Coronary artery (tissue), 2 donors: Measurements from ENCODE around the gene VTI1A.
"Not testable (repeated sequence)": the region's sequence is repeated elsewhere in the genome, so short reads cannot be mapped to it uniquely, and the experiment has no call there.

ENCODE experiments used
- DNase-seq: peaks from one replicate; pipeline ENCODE4 v3.0.0-alpha.2; 2017; ENCODE audit warnings: low spot score
- H3K27ac ChIP-seq, 2 donors: fragments of 200-600 bp; sonication (generic); one replicate each; pipeline ENCODE4 v1.5.1; 2016 to 2019
- H3K4me3 ChIP-seq: fragments of 200-600 bp; sonication (generic); 2 replicates; pipeline ENCODE4 v1.5.1; 2016; ENCODE audit warnings: mild to moderate bottlenecking, moderate library complexity
- TF ChIP-seq, protein P1 (sequence below): fragments of 200-600 bp; sonication (generic); IDR thresholded peaks from one replicate; pipeline ENCODE4 v1.5.1; 2019; ENCODE audit warnings: antibody characterized with exemption

VTI1A gene

DNA sequence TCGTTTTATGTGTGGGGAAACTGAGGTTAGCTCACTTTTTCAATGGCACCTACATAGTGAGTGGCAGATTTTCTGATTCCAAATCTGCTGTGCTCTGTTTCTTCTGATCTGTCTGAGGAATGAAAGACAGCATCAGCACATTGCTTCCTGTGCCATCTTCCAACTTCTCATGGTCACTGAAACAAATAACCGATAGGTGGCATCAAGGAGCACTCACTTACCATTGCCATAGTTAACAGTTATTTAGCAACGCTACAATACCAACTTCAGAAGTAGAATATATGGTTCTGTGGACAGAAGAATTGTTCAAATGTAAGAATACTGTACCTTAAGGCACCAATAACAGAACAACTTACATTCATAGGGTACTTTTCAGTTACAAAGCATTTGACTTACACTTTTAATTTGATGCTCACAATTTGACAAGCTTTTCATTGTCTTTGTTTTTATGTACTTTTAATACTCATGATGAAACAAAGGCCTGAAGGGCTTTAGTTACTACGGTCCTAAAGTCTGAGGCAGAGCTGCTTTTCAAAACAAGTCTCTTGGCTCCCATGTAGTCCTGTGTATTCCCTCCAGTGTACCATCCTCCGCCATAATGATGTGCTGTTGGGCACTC is 274.2 kb downstream of the VTI1A start:
- Histone ChIP-seq H3K4me3 (no peak overlapping the region), H3K27ac (no peak overlapping the region)
- TF ChIP-seq, protein P1, sequence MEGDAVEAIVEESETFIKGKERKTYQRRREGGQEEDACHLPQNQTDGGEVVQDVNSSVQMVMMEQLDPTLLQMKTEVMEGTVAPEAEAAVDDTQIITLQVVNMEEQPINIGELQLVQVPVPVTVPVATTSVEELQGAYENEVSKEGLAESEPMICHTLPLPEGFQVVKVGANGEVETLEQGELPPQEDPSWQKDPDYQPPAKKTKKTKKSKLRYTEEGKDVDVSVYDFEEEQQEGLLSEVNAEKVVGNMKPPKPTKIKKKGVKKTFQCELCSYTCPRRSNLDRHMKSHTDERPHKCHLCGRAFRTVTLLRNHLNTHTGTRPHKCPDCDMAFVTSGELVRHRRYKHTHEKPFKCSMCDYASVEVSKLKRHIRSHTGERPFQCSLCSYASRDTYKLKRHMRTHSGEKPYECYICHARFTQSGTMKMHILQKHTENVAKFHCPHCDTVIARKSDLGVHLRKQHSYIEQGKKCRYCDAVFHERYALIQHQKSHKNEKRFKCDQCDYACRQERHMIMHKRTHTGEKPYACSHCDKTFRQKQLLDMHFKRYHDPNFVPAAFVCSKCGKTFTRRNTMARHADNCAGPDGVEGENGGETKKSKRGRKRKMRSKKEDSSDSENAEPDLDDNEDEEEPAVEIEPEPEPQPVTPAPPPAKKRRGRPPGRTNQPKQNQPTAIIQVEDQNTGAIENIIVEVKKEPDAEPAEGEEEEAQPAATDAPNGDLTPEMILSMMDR = peak; percentile 40
- no peak for DNase-seq

DNA sequence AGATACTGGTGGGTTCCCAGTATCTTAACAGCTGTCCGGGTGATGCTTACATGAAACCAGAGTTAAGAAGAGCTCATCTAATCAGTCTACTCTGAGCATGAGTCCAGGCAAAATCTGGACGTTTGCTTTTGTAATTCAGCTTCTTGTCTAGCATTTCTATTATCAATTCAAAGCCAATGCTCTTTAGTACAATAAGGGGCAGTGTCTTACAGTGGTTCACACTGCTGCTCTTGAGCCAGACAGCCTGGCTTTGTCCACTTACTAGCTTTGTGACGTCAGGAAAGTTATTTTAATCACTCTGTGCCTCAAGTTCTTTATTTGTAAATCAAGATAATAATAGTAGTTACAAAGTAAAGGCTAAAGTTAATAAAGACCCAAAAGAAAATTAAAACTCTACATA is 275.7 kb downstream of the VTI1A start:
- no peak overlapping the region for H3K4me3 ChIP-seq
- DNase-seq = no peak
- no peak overlapping the region for H3K27ac ChIP-seq
- TF ChIP-seq, protein P1 = no peak

DNA sequence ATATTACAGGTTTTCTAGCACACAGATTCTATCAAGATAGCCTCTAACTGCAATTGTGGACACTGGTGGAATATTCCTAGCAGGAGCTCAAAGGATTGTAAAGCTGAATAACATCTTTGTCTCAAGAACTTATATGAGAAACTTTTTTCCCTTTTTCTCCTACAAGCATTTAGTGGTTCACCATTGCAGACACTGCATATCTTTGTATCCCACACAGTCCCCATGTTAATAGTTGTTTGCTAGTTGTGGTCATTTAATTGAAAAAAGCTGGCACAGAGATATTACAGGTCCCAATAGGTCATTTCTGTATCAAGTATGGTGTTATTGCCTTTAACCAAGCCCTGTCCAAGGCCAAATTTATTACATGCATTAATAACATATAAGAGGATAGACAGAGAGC is 276.9 kb downstream of the VTI1A start:
- Histone ChIP-seq H3K4me3 (no peak overlapping the region), H3K27ac (no peak overlapping the region)
- no peak for DNase-seq
- TF ChIP-seq, protein P1 = no peak

DNA sequence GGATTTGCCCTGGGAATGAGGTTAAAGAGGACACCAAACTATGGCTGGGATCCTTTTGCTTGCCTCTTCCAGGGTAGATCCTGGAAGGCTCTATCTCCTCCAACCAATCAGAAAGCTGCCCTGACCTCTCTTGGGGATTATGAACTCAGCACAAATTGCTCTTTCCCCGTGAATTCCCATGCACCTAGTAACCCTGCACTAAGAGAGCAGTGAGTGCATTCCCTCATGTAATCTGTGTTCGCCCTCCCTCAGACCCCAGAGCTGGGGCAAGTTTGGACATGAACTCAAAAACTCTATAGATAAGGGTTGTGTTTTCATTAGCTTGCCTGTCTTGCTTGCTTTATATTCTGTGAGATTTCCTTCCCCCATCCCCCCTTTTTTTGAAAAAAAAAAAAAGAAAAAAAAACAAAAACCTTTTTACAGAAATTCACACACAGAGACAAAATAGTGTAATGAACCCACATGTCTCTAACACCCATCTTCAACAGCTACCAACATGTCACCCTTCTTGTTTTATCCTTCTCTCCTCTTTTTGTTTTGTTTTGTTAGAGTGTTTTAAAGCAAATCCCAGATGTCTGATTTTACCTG is 277.5 kb downstream of the VTI1A start:
- TF ChIP-seq, protein P1 = no peak
- DNase-seq = no peak
- Histone ChIP-seq H3K4me3 (no peak overlapping the region), H3K27ac (no peak overlapping the region)

DNA sequence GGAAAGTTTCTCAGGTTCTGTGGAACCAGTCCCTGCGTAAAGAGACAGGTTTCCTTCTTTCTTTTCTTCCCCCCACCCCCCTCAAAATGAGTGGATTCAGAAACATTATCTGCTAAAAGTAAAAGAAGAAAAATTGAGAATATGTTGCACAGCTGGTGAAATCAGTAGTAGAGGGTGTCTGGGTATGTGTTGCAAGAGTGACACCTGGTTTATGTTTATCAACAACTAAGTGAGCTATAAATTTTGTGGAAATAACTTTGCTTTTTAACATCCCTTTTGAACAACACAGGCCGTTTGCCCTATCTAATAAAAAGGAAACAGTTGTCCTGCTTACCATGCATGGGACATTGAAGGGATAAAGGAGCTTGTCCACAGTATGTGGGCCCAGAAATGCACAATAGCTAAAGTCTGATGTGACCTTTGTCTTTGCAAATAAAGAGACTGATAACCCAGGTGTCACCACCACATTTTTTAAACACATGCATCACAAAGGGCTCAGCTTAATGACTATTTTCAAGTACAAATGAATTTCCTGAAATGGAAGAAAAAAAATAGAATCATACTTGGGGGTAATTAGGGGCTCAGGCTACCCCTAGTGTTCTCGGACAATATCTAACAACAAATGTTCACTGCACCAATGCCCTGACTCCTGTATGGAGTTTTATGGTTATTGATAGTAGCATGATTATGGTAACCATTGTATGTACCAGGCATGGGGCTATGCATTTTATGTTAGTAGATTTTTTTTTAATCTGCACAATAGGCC is 281.3 kb downstream of the VTI1A start:
- H3K4me3 ChIP-seq = no peak overlapping the region
- TF ChIP-seq, protein P1 = no peak
- no peak for DNase-seq
- H3K27ac ChIP-seq = no peak overlapping the region

DNA sequence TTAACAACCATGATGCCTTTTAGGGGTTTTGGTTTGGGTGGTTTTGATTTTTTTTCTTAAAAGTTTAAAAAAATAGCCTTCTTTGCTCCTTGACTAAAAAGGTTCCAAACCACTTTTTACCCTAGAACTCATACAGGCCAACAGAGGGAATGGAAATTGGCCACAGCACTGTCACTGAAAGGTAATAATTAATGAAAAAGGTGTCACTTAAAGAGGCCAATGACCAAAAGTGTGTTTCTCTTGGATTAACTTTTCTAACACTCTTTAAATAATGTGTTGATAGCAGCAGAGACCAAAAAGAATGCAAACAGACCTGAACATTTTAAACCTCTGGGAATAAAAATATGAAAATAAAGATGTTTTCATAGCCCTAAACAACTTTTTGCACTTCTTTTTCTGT is 282.0 kb downstream of the VTI1A start:
- no peak overlapping the region for H3K27ac ChIP-seq
- TF ChIP-seq, protein P1 = no peak
- no peak for DNase-seq
- no peak overlapping the region for H3K4me3 ChIP-seq

DNA sequence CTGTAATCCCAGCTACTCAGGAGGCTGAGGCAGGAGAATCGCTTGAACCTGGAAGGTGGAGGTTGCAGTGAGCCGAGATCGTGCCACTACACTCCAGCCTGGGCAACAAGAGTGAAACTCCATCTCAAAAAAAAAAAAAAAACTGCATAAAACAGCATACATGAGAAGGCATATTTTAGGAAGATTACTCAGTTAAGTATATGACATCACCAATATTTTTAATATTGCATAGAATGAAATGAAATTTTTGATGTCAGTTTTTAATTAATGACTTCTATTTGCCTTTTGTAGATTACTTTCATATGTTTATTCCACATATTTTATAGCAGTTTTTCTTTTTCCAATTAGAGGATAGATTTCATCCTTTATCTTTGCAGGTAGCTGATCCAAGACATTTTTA is 284.4 kb downstream of the VTI1A start:
- H3K4me3 ChIP-seq, H3K27ac ChIP-seq, DNase-seq: not testable (repeated sequence)
